GM18502 (cell line): Measurements from ENCODE around the gene PTPRD.

ENCODE experiments used
- ATAC-seq: cut with Tn5 transposase; IDR thresholded peaks from one replicate; pipeline ENCODE4 v1.9.1; 2021; ENCODE audit warnings: mild to moderate bottlenecking; ENCODE audit not compliant: unreplicated experiment, poor library complexity

PTPRD gene

DNA sequence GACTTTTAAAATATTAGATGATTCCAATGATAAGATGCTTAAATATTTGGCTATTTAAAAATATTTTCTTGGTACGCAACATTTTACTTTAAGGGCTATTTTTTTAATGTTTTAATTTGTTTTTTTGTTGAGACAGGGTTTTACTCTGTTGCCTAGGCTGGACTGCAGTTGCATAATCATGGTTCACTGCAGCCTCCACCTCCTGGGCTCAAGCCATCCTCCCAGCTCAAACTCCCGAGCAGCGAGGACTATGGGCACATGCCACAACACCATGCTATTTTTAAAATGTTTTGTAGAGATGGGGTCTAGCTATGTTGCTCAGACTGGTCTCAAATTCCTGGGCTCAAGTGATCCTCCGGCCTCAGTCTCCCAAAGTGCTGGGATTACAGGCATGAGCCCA is 1963.0 kb downstream of the PTPRD start:
- ATAC-seq: no peak

DNA sequence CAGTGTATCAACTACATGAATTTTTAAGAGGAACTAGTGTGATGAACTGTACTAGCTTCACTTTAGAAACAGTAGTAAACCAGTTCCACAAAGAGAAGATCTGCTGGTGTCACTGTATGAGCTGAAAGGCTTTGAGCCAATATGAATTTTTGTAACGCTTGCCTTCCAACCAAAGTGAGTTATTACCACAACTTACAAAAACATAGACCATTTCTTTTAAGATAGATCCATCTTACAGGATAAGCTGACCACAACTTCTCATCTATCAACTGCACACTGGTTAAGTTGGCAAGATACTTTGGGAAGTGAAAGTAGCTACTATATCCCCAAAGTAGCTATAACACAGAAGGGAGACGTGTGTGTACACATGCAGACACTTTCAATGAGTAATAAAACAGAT is 1963.6 kb downstream of the PTPRD start:
- ATAC-seq: no peak

DNA sequence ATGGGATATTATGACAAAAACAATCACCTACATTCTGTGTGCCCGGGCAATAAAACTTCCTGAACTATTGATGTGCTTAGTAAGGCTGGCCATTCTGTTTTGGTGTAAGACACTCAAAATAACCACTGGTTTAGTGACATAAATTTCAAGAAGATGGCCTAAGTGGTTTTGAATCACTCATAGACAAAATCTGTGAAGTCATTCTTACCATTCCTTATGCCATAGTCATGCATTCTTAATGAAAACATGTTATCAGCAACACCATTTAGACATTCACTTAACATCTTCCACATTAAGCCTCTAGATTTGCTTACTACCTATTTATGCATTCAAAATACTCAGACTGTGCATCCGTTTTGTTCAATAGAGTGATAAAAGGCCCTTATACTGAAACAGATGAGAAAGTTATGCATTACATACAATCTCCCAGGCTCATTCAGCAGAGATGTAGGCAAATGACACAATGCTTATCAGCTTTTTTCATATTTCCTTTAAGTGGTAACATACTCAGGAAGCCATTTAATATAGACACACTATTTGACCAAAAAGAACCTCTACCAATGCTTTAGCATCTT is 1964.4 kb downstream of the PTPRD start:
- ATAC-seq: no peak

DNA sequence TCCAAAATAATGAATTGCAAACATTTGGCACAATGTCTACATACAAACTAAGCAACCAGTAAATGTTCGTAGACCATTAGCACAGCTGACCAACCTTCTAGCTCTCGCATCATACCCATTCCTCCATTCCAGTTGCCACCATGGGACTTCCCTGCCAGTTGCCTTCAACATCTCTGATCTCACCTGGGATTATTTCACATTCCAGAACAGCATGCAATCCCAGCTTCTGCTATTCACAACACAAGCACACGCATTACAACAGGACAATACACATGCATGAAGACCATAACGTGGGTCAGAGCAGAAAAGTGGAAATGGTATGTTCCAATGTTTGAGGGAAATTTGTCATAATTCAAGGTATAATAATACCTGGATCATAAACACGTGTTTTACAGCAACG is 1965.0 kb downstream of the PTPRD start:
- ATAC-seq: no peak

DNA sequence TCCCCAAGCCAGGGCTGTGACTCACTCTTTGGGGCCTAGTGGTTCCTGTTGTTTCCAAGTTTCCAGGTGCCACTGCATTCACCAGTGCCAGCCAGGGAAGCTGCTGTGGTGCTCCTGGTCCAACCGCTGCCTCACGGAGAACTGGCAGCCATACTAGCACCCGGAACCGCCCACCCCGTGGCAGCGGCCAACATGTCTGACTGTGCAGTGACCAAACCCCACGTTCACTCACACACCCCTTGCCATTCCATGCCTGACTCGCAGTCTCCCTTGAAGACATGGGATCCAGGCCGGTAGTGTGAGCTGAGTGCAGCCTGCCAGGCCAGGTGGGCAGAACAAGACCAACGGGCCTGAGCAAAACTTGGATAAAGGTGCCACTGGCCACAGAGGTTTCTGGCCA is 1968.2 kb downstream of the PTPRD start:
- no peak for ATAC-seq

DNA sequence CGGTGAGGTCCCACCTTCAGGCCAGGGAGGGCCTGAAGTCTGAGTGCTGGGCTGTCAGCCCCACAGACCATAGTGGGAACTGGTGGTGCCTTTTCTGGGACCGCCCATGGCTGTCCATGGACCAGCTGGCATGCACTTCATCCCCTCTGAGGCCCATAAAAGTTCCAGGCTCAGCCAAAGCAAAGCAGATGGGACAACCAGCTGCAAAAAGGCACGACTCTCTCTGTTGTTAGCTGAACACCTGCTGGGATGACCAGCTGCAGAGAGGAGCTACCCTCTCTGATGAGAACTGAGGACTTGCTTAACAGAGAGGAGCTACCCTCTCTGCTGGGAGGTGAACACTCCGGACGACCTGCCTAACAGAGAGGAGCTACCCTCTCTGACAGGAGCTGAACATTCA is 1968.9 kb downstream of the PTPRD start:
- ATAC-seq: no peak

DNA sequence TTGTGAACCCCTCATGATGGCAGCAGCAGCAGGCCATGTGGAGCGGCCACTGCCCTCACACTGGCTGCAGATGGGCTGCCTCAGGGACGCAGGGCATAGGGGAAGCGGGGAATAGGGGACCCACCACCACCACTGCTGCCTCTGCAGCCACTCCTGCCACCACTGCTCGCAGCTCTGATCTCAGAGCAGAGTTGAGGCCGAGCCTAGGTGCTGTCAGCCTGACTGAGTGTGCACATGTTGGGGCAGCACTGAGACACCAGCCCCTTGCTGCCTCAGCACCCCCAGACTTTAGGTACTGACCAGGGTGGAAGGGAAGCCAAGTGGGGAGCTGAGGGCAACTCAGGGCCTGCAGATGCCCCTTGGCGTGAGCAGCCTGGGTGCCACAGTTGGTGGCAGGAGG is 1969.3 kb downstream of the PTPRD start:
- no peak for ATAC-seq

DNA sequence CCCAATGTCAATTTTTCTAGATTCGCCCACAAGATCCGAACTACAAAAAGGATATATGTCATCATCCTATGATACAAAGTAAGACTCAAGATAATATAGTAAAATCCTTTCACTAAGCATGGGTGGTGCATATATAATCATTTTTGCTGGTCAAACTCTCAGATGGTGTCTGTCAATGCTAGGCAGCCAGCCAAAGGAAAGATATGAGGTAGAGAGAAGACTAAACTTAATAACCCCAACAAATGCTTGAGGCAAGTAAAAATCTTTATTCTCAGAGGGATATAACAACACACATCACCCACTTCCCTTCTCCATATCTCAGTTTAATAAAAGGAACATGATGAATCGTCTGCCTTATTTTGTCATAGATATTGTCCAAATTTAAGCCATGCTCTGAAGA is 1972.0 kb downstream of the PTPRD start:
- ATAC-seq: no peak

DNA sequence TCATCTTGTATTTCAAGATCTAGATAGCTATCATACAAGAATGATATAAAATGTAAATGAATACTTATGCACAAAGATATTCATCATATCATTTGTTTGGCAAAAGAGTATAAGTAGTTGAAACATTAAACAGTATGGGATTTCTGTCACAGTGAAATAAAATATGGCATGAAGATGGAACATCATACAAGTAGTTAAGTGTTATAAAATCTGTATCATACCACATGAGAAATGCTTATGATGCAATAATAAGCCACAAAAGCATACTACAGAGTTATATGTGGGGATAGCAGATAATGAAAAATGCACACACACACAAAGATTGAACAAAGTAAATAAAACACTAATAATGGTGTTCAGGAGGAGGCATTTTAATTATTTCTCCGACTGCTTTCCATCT is 1975.2 kb downstream of the PTPRD start:
- no peak for ATAC-seq

DNA sequence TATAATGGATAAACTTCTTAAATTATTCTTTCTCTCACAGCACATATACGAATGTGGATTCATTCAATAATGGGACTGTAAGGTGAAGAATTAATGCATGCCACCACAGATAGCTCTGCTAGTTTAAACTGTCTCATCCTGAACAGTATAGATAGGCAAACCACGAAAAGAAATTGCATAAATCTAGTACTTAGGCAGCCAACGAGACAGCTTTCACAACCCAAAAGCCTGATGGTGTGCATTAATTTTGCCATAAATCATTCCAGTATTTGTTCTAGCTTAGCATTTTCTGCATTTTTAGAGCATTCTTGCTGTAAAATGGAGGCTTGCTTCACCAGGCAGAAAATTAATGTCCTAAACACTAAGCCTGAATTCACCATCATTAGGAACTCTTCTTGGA is 1979.0 kb downstream of the PTPRD start:
- no peak for ATAC-seq

DNA sequence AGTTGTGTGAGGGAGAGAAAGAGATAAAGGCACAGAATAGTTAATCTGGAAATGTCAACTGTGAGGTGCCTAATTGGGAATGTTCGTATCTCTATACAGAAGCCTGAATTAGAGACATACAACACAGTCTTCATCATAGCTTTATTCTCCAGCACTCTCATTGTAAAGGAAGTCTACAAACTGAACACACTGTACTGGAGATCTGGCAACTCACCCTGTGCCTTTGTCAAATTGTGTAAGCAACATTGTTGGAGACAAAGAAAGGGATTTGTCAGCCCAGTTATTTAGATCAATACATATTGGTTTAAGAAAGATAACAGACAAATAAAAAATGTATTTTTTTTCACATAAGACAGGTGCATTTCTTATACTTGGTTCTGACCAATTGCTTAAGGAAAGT is 1980.3 kb downstream of the PTPRD start:
- no peak for ATAC-seq

DNA sequence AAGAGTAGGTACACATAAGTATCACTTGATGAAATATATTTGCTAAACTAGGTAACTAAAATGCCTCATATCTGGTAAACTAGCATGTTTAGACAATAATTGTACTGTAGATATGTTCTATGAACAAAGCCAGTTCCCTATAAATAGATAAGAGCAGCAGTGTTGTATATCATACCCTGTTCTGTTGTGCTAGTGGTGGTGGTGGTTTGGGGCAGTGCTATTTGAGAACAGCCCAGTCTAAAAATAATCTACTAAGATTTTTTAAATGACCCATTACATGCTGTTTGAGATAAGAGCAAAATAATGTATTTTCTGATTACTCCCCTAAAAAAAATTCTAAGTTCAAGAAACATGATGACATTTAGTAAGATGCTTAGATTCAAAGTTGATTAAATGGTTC is 1984.0 kb downstream of the PTPRD start:
- no peak for ATAC-seq

DNA sequence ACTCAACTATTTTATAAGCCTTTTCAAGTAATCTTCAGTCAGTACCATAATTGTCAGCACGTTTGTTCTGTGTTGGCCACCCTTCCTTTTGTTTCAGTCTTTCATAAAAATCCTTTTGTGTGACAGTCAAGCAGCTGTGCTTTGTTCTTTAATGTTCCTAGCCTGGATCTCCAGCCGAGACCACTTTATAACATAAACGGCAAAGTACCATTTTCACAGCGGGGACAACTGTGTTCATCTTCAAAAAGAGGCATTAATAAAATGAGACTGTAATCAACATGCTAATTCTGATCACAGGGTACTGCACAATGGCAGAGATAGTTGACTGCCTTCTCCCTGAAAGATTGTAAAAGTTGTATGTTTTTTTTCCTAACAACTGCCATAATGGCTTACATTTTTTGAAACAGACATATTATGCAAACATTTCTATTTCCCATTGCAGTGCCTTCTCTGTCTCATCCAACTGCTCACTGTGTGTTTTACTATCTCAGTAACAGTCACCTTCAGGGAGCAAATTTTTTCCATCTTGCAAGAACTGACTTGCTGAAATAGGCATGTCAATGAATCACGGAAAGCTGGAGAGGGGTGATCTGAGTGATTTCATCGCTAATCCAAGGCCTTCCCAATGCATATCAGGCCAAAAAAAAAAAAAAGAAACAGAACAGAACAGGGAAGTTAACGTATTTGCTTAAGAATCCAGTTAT is 1984.7 kb downstream of the PTPRD start:
- no peak for ATAC-seq

DNA sequence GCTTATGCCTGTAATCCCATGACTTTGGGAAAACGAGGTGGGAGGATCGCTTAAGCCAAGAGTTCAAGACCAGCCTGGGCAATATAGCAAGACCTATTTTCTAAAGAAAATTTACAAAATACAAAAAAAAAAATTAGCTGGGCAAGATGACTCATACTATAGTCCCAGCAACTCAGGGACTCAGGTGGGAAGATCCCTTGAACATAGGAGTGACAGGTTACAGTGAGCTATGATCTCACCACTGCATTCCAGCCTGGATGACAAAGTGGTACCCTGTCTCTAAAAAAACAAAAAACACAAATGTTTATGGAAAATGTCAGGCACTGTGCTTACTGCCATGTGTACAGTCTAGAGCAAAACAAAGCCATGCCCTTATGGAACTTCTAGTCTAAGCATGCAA is 1989.9 kb downstream of the PTPRD start:
- ATAC-seq: no peak

DNA sequence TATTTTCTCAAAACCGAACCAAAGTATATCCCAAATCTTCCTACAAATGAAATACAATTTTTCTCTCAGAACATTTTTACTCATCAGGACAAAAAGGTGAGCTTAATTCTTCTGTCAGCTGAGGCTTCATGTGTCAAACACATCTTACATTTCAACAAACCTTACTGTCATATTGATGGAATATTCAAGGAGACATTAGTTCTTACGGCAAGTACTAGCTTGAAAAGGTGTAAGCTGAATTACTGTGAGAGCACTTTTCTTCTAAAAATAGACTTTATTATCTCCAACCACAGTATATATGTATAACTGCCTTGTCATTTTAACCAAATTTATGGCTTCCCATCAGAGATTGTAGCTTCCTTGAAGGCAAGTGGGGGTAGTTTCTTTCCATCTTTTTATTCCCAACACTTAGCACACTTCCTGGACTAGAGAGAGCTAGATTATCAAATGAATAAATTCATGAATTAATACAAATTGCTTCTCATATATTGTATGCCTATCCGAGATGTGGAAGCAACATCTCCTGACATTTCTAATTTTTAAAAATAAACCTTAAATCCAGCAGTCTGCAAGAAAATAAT is 1990.5 kb downstream of the PTPRD start:
- no peak for ATAC-seq

DNA sequence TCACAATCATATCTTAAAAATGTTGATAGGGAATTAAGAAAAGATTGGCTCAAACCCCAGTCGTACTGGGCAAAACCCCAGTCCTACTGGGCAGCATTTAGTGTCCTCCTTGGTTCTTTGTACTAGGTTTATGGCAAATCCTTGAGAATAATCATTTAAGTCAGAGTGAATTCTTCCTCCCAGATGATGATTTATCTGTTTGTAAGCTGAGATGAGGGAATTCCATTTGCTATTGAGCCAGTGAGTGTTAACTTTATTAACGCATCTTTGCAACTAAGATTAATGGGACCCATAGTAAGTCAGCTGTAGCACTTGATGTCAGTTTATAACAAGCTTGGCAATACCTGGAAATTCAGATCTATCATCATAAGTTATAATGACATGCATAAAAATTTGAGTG is 1991.4 kb downstream of the PTPRD start:
- no peak for ATAC-seq

DNA sequence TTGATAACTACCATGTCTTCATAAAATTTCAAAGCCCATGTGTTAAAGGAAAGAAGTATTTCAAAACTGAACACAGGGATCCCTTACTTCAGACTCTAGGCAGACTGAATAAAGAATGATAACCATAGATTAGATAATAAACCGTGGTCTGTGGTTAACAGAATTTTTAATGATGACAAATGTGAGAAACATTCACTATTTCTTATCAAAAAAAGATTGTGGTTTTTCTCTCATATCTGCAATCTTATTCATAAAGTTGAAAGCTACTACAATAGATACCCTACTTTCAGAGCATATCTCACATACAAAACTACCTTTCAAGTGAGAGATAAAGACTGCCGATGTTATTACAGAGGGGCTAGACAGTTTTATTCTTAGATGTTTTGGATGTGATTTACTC is 1996.4 kb downstream of the PTPRD start:
- ATAC-seq: no peak

DNA sequence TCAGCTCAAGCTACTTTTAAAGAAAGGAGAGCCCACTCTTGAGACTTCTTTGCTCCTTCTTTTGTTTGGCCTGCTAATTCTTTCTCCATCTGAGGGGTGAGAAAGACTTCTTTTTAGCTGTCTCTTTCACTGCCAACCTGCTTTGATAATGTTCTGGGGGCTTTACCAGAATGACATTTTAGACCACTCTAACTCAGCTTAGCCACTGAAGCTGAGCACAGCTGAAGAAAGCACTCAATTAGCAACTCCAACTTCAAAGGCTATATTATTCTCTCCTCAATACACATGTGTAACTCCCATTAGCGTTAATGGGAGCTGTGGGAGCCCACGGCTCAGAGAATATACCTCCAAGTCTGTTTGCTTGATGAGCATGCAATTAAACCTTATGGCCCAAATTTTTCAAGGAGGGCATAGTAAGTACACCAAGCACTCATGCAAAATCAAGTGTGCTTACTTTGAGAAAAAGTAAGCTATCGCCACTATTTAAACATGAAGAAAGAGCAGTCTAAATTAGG is 1997.8 kb downstream of the PTPRD start:
- no peak for ATAC-seq

DNA sequence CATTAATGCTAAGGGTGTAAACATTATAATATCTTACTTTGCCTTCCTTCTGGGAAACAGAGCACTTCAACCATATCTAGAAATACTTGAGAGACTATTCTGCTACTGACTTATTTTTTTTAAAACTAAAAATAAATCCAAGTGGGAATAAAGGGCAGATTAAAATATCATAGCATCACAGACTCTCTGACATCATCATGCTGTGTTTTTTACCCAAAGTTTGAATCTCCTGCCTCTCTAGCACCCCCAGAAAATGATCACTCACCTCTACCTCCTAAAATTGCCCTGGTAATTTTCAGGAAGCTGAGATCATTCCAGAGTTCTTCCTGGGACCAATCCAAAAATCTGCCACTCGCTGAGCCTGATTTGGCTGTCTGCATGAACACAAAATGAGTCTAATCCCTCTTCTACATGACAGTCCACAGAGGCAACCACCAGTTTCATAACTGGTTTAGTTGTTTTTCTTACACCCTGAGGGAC is 1999.4 kb downstream of the PTPRD start:
- ATAC-seq: no peak

DNA sequence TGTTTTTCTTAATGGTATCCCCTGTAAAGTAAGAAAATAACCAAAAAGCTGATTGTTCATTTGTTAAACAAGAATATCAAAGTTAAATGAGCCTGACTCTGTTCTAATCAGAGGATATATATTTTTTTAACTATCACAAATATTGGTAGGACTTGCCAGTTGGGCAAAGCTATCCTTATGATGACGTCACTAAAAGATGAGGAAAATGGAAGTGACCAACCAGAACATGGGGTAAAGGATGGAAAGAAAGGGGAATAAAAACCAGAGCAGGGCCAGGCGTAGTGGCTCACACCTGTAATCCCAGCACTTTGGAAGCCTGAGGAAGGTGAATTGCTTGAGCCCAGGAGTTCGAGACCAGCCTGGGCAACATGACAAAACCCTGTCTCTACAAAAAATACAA is 2001.6 kb downstream of the PTPRD start:
- ATAC-seq: no peak

DNA sequence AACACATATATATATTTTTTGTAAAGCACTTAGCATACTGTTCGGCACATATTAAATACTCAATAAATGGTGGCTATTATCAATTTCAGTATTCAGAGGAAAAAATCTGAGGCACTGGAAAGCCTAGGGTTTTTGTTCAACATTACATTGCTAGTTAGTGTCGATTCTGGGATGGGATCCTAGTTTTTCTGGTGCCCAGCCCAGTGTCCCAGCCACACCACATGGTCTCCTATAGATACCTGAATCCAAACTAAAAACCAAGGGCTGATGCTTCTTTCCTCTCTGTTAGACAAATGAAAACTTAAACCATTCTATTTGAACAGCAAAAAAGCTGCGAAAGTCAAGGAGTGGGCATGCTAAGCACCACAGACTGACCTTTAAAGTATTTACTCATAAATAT is 2002.5 kb downstream of the PTPRD start:
- no peak for ATAC-seq

DNA sequence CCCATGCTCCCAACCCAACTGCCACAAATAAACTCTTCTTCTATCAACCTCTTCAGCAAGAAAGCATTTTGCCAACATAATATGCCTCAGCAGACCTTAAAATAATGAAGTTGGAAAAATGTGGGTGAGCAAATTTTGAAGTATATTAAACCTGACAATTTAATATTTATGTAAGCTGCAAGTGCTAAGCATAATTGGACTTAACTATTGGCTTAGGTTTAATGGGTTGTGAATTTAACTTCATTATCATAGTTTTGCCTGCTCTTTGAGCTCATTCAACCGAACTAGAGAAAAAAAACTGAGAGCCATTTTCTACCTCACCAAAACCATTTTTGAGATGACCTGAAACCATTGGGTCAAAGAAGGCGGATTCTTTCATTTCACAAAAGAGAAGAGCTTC is 2007.7 kb downstream of the PTPRD start:
- ATAC-seq: no peak
